HG03045 (cell line): ENCODE results near the gene KIF26A.

Source experiments
- ATAC-seq: cut with Tn5 transposase; IDR thresholded peaks from one replicate; pipeline ENCODE4 v1.9.1; 2021; ENCODE audit warnings: mild to moderate bottlenecking, moderate library complexity; ENCODE audit not compliant: unreplicated experiment

Gene KIF26A

DNA sequence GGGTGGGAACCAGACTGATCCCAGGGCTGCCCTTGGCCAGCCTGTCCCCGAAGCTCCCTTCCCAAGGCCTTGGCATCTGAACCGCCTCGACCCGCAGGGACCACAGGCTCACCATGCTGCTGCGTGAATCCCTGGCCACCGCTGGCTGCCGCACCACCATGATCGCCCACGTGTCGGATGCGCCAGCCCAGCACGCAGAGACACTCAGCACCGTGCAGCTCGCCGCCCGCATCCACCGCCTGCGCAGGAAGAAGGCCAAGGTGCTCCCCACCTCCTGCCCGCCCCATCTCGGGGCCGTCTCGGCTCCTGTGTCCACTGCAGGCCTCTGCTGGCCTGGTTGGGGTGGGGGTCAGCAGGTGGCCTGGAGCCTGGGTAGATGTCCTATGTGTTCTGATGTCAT, 35.7 kb downstream of the KIF26A start:
- ATAC-seq = no peak

- ATAC-seq = no peak
Observed at GRCh38 chr14:104175041-104175440, 36.7 kb downstream of the KIF26A start.

- ATAC-seq = no peak
Observed at GRCh38 chr14:104175811-104176210, 37.4 kb downstream of the KIF26A start.

DNA sequence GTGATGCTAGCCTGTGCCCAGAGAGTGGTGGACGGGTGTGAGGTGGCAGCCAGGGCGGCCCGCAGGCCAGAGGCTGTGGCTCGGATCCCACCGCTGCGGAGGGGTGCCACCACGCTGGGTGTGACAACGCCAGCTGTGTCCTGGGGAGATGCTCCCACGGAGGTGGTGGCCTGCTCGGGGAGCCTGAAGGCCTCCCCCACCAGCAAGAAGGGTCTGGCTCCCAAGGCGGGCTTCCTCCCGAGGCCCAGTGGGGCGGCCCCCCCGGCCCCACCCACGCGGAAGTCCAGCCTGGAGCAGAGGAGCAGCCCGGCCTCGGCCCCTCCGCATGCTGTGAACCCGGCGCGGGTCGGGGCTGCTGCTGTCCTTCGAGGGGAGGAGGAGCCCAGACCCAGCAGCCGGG, 38.2 kb downstream of the KIF26A start:
- no peak for ATAC-seq

DNA sequence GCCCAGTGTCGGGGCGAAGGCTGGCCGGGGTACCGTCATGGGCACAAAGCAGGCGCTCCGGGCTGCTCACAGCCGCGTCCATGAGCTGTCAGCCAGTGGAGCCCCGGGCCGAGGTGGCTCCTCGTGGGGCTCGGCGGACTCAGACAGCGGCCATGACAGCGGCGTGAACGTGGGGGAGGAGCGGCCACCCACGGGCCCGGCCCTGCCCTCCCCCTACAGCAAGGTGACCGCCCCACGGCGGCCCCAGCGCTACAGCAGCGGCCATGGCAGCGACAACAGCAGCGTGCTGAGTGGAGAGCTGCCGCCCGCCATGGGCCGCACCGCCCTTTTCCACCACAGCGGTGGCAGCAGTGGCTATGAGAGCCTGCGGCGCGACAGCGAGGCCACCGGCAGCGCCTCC, 39.0 kb downstream of the KIF26A start:
- no peak for ATAC-seq

GRCh38 chr14:104178279-104178678, 39.9 kb downstream of the KIF26A start:
- no peak for ATAC-seq

GRCh38 chr14:104179126-104179525, 40.7 kb downstream of the KIF26A start:
- ATAC-seq = no peak

- no peak for ATAC-seq
Observed at GRCh38 chr14:104179564-104180129, 41.3 kb downstream of the KIF26A start.

- ATAC-seq = no peak
Observed at GRCh38 chr14:104180561-104181165, 42.3 kb downstream of the KIF26A start.

DNA sequence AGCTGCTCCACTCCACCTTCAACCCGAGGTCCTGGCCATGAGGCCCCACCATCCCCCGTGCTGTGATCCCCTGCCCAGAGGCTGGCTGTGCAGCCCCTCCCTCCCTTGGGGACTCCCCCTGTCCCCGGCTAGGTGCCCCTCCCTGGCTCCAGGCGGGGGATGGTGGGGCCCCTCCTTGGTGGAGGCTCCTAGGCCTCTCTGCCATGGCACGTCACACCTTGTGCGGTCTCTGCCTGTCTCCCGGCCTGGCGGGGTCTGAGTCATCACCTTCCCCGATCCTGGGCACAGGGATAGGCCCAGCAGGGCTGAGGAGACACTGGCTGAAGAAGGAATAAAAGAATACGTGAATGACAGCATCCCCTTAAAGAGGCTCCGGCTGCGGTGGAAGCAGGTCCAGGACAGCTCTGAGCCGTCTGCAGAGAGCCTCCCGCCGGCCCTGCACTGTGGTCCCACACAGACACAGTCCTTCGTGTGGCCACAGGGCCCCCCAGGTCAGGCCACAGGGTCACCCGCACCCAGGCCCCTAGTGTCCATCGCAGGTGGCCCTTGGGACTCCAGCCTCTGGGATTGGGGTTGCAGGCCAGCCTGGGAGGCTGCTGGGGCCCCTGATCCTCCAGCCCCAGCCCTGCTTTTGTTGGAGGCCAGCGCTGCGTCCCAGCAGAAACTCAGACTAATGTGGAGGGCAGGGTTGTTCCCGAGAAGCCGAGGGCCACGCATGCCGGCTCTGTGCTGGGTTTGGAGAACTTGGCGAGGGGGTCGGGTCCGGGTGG, 43.6 kb downstream of the KIF26A start:
- no peak for ATAC-seq

DNA sequence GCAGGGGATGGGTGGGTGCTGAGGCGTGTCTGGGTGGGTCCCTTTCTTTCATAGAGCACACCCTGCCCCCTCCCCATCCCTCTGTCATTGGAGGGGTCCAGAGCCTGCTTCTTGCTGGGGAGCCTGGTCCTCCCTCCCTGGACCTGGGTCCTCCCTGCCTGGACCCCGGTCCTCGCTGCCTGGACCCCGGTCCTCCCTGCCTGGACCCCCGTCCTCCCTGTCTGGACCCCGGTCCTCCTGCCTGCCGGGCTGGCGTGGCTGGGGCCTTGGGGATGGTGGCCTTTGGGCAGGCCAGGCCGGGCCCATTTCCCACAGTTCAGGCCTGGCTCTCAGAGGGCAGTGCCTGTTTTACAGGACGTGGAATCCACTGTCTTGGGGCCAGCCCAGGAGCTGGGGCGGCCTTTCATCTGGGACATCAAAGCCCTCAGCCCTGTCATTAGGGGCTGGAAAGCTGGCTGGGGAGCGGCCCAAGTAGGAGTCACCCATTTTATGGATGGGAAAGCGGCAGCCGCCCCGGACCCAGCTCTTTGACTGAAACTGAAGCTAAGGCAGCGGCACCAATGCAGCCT, 44.6 kb downstream of the KIF26A start:
- ATAC-seq = no peak

- no peak for ATAC-seq
Observed at GRCh38 chr14:104183796-104184195, 45.4 kb downstream of the KIF26A start.

GRCh38 chr14:104184506-104184905, 46.1 kb downstream of the KIF26A start:
- no peak for ATAC-seq

GRCh38 chr14:104184911-104185499, 46.6 kb downstream of the KIF26A start:
- ATAC-seq = no peak

DNA sequence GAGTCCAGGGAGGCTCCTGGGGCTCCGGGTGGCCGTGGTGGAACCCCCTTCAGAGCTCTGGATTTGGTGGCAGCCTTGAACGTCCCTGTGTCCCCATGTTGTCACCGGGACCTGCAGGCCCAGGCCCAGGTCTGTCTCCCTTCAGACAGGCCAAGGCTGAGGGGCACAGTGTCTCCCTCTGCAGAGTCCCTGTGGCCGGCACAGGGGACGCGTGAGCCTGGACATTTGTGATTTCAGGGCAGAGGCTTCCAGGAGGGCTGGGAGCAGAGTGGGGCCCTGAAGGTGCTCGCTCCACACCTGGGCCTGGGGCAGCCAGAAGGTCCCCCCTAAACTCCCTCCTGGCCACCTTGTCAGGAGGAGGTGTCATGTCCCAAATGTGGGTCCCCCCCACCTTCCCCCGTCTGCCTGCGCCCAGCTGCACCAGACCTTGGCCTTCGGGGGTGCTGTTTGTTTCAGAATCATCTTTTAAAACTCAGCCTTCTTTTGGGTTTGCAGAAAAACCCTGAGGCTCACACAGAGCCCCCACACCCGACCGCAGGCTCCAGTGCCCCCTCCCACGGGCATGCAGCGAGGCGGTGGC, 47.6 kb downstream of the KIF26A start:
- no peak for ATAC-seq

GRCh38 chr14:104186575-104186974, 48.2 kb downstream of the KIF26A start:
- ATAC-seq = no peak

- ATAC-seq = no peak
Observed at GRCh38 chr14:104187121-104187889, 48.9 kb downstream of the KIF26A start.

GRCh38 chr14:104187931-104188726, 49.7 kb downstream of the KIF26A start:
- ATAC-seq = no peak

DNA sequence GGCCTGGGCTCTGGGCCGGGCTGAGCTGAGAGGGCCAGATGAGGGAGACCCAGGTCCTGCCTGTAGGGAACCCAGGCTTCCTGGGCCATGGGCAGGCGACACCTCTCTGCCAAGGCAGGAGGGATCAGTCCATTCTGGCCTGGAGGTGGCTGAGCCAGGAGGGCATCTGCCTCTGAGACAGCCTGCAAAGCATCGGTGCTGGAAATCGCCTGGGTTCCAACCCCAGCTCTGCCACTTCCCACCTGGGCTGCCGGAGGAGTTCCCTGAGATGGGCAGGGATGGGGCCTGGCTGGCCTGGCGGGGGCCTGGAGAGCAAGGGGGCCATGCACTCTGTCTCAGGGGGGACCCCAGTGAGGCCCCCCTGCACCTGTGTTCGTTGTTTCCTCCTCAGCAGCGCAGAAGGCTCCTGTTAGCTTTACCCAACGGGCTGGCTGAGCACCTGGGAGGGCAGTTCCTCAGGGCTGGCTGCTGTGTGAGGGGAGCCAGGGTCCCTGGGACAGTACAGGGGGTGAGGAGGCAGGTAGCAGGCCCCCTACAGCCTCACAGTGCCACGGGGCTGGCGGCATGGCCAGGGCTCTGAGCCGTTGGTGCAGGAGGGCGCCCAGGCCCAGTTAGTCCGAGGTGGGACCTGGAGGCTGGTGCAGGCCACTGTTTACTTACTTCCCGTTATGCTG, 50.5 kb downstream of the KIF26A start:
- ATAC-seq = no peak
